Activated T-cell treated with anti-CD3 and anti-CD28 coated beads, Interleukin-2, amount 50 U/mL, for 24 hours (primary cell): ENCODE data around the gene ZNF362.
"Not testable (repeated sequence)": the region's sequence is repeated elsewhere in the genome, so short reads cannot be mapped to it uniquely, and the experiment has no call there.

Source experiments
- DNase-seq: peaks from one replicate; pipeline ENCODE4 v3.0.0-alpha.2; 2020
- H3K27ac Mint-ChIP-seq: 2 replicates; pipeline ENCODE4 v1.8.0; 2020; ENCODE audit warnings: mild to moderate bottlenecking, mixed read lengths
- H3K27me3 Mint-ChIP-seq: 2 replicates; pipeline ENCODE4 v1.8.0; 2020; ENCODE audit warnings: mixed read lengths
- H3K36me3 Mint-ChIP-seq: 2 replicates; pipeline ENCODE4 v1.8.0; 2020; ENCODE audit warnings: low read depth, mixed read lengths
- H3K4me1 Mint-ChIP-seq: 2 replicates; pipeline ENCODE4 v1.8.0; 2020; ENCODE audit warnings: low read depth, mixed read lengths
- H3K4me3 Mint-ChIP-seq: 2 replicates; pipeline ENCODE4 v1.8.0; 2020; ENCODE audit warnings: mild to moderate bottlenecking, moderate library complexity, mixed read lengths
- H3K9me3 Mint-ChIP-seq: 2 replicates; pipeline ENCODE4 v1.8.0; 2020; ENCODE audit warnings: mixed read lengths

ZNF362 gene

GRCh38 chr1:33236498-33236897 is 19.8 kb upstream of the ZNF362 start:
- Mint-ChIP-seq H3K27me3 (peaks cover 5% of the 10 kb centered on the region), H3K4me1 (peaks cover 10% of the 10 kb centered on the region), H3K27ac (no peak overlapping the region), H3K36me3 (no peaks in the 10 kb centered on the region), H3K4me3 (no peak overlapping the region), H3K9me3 (no peaks in the 10 kb centered on the region)
- no peak for DNase-seq

GRCh38 chr1:33237579-33237978 is 18.7 kb upstream of the ZNF362 start:
- H3K4me1 Mint-ChIP-seq: peaks cover 10% of the 10 kb centered on the region
- no peak overlapping the region for H3K27ac Mint-ChIP-seq
- H3K9me3 Mint-ChIP-seq: no peaks in the 10 kb centered on the region
- no peak for DNase-seq
- H3K4me3 Mint-ChIP-seq: no peak overlapping the region
- peaks cover 5% of the 10 kb centered on the region for H3K27me3 Mint-ChIP-seq
- no peaks in the 10 kb centered on the region for H3K36me3 Mint-ChIP-seq

GRCh38 chr1:33238194-33238724 is 18.0 kb upstream of the ZNF362 start:
- H3K4me1 Mint-ChIP-seq, H3K4me3 Mint-ChIP-seq, DNase-seq, H3K27me3 Mint-ChIP-seq, H3K36me3 Mint-ChIP-seq, H3K27ac Mint-ChIP-seq, H3K9me3 Mint-ChIP-seq: not testable (repeated sequence)

- H3K27ac Mint-ChIP-seq, H3K4me1 Mint-ChIP-seq, H3K4me3 Mint-ChIP-seq, H3K9me3 Mint-ChIP-seq, DNase-seq, H3K36me3 Mint-ChIP-seq, H3K27me3 Mint-ChIP-seq: not testable (repeated sequence)
Measured at GRCh38 chr1:33239410-33239809, 16.9 kb upstream of the ZNF362 start.

GRCh38 chr1:33241866-33242265 is 14.4 kb upstream of the ZNF362 start:
- Mint-ChIP-seq H3K27ac (no peak overlapping the region), H3K4me1 (peaks cover 3% of the 10 kb centered on the region), H3K9me3 (no peaks in the 10 kb centered on the region), H3K27me3 (no peaks in the 10 kb centered on the region), H3K4me3 (no peak overlapping the region), H3K36me3 (no peaks in the 10 kb centered on the region)
- no peak for DNase-seq

GRCh38 chr1:33242652-33243051 is 13.6 kb upstream of the ZNF362 start:
- no peak overlapping the region for H3K27ac Mint-ChIP-seq
- no peaks in the 10 kb centered on the region for H3K9me3 Mint-ChIP-seq
- H3K27me3 Mint-ChIP-seq: no peaks in the 10 kb centered on the region
- no peak overlapping the region for H3K4me3 Mint-ChIP-seq
- no peaks in the 10 kb centered on the region for H3K36me3 Mint-ChIP-seq
- peaks cover under 1% of the 10 kb centered on the region for H3K4me1 Mint-ChIP-seq
- DNase-seq: no peak

- DNase-seq: no peak
- no peaks in the 10 kb centered on the region for H3K4me1 Mint-ChIP-seq
- no peaks in the 10 kb centered on the region for H3K9me3 Mint-ChIP-seq
- peaks cover 12% of the 10 kb centered on the region for H3K27me3 Mint-ChIP-seq
- no peak overlapping the region for H3K4me3 Mint-ChIP-seq
- H3K36me3 Mint-ChIP-seq: no peaks in the 10 kb centered on the region
- no peak overlapping the region for H3K27ac Mint-ChIP-seq
Measured at GRCh38 chr1:33244143-33244808, 12.0 kb upstream of the ZNF362 start.

GRCh38 chr1:33244809-33245186 is 11.5 kb upstream of the ZNF362 start:
- no peaks in the 10 kb centered on the region for H3K36me3 Mint-ChIP-seq
- H3K4me1 Mint-ChIP-seq: no peaks in the 10 kb centered on the region
- H3K27me3 Mint-ChIP-seq: peaks cover 16% of the 10 kb centered on the region
- no peak overlapping the region for H3K4me3 Mint-ChIP-seq
- no peaks in the 10 kb centered on the region for H3K9me3 Mint-ChIP-seq
- no peak overlapping the region for H3K27ac Mint-ChIP-seq
- DNase-seq: no peak

GRCh38 chr1:33246171-33246570 is 10.1 kb upstream of the ZNF362 start:
- no peaks in the 10 kb centered on the region for H3K36me3 Mint-ChIP-seq
- H3K4me3 Mint-ChIP-seq: no peak overlapping the region
- no peaks in the 10 kb centered on the region for H3K9me3 Mint-ChIP-seq
- H3K27ac Mint-ChIP-seq: no peak overlapping the region
- H3K27me3 Mint-ChIP-seq: peaks cover 16% of the 10 kb centered on the region
- H3K4me1 Mint-ChIP-seq: no peaks in the 10 kb centered on the region
- no peak for DNase-seq

- Mint-ChIP-seq H3K4me3 (no peak overlapping the region), H3K9me3 (no peaks in the 10 kb centered on the region), H3K27ac (no peak overlapping the region), H3K36me3 (no peaks in the 10 kb centered on the region), H3K27me3 (peaks cover 16% of the 10 kb centered on the region), H3K4me1 (no peaks in the 10 kb centered on the region)
- no peak for DNase-seq
Measured at GRCh38 chr1:33247545-33247944, 8.7 kb upstream of the ZNF362 start.

- no peak overlapping the region for H3K27ac Mint-ChIP-seq
- no peak for DNase-seq
- no peaks in the 10 kb centered on the region for H3K36me3 Mint-ChIP-seq
- H3K9me3 Mint-ChIP-seq: no peaks in the 10 kb centered on the region
- no peak overlapping the region for H3K4me3 Mint-ChIP-seq
- H3K4me1 Mint-ChIP-seq: no peaks in the 10 kb centered on the region
- peaks cover 16% of the 10 kb centered on the region for H3K27me3 Mint-ChIP-seq
Measured at GRCh38 chr1:33248244-33248643, 8.0 kb upstream of the ZNF362 start.

- Mint-ChIP-seq H3K27ac (no peak overlapping the region), H3K4me1 (no peaks in the 10 kb centered on the region), H3K9me3 (no peaks in the 10 kb centered on the region), H3K27me3 (peaks cover 16% of the 10 kb centered on the region), H3K36me3 (no peaks in the 10 kb centered on the region), H3K4me3 (no peak overlapping the region)
- no peak for DNase-seq
Measured at GRCh38 chr1:33249422-33249821, 6.9 kb upstream of the ZNF362 start.

GRCh38 chr1:33250217-33250616 is 6.1 kb upstream of the ZNF362 start:
- H3K4me1 Mint-ChIP-seq: peaks cover 1% of the 10 kb centered on the region
- peaks cover 16% of the 10 kb centered on the region for H3K27me3 Mint-ChIP-seq
- no peak for DNase-seq
- no peaks in the 10 kb centered on the region for H3K36me3 Mint-ChIP-seq
- no peaks in the 10 kb centered on the region for H3K9me3 Mint-ChIP-seq
- no peak overlapping the region for H3K4me3 Mint-ChIP-seq
- no peak overlapping the region for H3K27ac Mint-ChIP-seq

- no peaks in the 10 kb centered on the region for H3K9me3 Mint-ChIP-seq
- H3K4me1 Mint-ChIP-seq: peaks cover 5% of the 10 kb centered on the region
- no peak overlapping the region for H3K4me3 Mint-ChIP-seq
- no peaks in the 10 kb centered on the region for H3K36me3 Mint-ChIP-seq
- DNase-seq: no peak
- no peak overlapping the region for H3K27ac Mint-ChIP-seq
- H3K27me3 Mint-ChIP-seq: peaks cover 16% of the 10 kb centered on the region
Measured at GRCh38 chr1:33250724-33251123, 5.6 kb upstream of the ZNF362 start.

- Mint-ChIP-seq H3K4me1 (peaks cover 21% of the 10 kb centered on the region), H3K4me3 (no peak overlapping the region), H3K27ac (no peak overlapping the region), H3K9me3 (no peaks in the 10 kb centered on the region), H3K27me3 (peaks cover 2% of the 10 kb centered on the region), H3K36me3 (peaks cover 5% of the 10 kb centered on the region)
- DNase-seq: no peak
Measured at GRCh38 chr1:33254491-33254890, 1.8 kb upstream of the ZNF362 start.
